ENCODE results near the gene PDE4D.

Gene PDE4D

DNA sequence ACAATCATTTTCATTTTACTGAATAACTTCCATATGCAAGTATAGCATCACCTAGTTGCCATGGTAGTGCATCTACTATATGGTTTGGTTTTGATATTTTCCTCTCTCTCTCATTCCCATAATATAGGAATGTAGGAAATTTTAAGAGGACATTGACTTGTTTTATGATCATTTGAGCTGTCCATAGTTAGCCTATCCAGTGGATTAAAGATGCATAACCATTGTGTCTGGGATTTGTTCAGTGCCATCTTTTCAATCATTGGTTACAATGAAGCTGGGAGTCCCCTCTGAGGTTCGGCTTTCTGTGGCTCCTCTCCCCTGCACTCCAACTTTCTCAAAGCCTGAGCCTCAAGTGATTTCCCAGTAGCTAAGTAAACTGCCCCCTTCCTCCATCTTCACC lies 852.2 kb downstream of the PDE4D start:
- DNase-seq (ENCODE audit: low read depth) = no peak
- no peak for TF ChIP-seq CTCF (conservative IDR thresholded peaks at IDR 0.05; ENCODE audit: control insufficient read depth, insufficient read depth, low read depth, low read length)
- no peak overlapping the region for H3K4me3 ChIP-seq (ENCODE audit: control insufficient read depth, low read depth, low read length)

DNA sequence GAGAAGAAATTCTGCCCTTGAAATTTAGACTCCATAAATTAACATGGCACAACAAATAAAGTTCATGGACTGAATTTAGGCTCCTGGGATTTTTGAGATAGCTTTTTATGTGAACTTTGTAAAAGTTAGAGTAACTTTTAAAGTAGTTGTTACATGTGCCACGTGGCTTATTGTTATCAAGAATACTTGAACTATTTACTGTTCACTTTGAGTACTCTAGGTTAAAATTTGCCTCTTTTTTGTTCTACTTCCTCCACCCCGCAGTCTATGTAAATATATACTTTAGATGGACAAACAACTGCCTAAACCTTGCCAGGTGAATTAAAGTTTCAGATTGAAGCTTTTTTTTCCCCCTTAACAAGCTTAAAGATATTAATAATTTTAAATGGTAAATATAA lies 852.7 kb downstream of the PDE4D start:
- no peak for TF ChIP-seq CTCF (conservative IDR thresholded peaks at IDR 0.05; ENCODE audit: control insufficient read depth, insufficient read depth, low read depth, low read length)
- no peak overlapping the region for H3K4me3 ChIP-seq (ENCODE audit: control insufficient read depth, low read depth, low read length)
- DNase-seq (ENCODE audit: low read depth) = no peak

DNA sequence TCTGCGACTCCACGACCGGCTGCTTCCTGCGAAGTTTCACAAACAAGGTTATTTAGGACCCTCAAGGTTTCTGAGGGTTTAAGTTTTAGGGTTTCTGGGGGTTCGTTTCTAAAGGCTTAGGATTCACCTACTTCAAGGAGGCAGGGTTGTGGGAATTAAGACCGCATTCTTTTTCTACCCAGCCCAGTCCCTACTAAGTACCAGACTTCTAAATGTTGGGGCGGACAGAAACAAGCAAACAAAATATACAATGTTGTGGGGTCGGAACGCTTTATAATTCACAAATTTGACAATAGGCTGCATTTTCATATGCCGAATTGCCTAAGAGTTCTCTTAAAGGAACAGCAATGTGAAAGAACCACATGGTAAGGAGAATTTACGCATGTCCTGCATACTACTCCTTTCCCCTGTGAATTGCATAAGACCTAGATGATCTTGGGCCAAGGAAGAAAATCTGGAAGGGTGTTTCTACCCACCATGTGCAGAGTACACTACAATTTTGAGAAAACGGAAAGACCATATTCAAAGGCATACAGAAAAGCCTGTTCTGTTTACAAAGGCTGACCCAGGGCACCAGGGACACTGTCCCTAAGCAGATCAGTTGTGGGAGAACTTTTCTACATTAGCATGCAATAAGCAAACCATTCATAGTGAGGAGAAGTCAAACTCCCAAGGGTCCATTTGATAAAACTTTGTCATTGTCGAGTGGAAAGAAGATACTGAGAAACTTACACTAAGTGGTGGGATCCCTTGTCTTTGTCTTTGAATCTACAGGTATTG lies 853.3 kb downstream of the PDE4D start:
- no peak for TF ChIP-seq CTCF (conservative IDR thresholded peaks at IDR 0.05; ENCODE audit: control insufficient read depth, insufficient read depth, low read depth, low read length)
- H3K4me3 ChIP-seq (ENCODE audit: control insufficient read depth, low read depth, low read length) = peak overlapping the region; percentile 70
- peak; percentile 91 for DNase-seq (ENCODE audit: low read depth)

DNA sequence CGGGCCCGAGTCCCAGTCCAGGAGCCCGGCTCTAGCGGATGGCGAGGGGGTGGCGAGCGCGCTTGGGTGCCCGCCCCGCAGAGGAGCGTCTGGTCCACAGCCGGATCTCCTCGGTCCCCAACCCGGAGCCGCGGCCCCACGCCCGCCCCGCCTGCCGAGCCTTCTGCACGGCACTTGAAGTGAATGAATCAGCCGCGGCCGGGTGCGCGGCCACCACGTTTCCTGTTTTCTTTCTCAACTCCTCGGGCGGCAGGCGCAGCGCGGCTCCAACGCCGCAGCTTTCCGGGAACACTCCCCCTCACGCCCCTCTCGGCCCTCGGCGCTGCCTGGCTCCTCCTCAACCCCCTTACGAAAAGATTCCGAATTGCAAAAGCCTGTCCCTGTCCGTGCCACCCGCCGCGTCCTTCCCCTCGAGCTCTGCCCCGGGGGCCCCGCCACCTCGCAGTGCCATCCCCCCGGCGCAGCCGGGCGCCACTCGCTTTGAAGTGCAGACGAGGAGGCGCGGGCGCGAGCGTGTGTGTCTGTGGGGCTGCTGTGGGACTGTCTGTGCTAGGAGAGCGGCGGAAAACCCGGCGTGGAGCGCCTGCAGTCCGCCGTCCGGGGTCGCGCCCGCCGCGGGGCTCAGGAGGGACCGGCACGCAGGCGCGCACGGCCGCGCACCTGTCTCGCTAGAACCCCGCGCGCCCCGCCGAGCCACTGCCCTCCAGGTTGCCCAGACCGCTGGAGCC lies 854.1 kb downstream of the PDE4D start:
- DNase-seq (ENCODE audit: low read depth) = peak; percentile 75
- TF ChIP-seq CTCF (conservative IDR thresholded peaks at IDR 0.05; ENCODE audit: control insufficient read depth, insufficient read depth, low read depth, low read length) = no peak
- H3K4me3 ChIP-seq (ENCODE audit: control insufficient read depth, low read depth, low read length) = peak overlapping the region; percentile 70

DNA sequence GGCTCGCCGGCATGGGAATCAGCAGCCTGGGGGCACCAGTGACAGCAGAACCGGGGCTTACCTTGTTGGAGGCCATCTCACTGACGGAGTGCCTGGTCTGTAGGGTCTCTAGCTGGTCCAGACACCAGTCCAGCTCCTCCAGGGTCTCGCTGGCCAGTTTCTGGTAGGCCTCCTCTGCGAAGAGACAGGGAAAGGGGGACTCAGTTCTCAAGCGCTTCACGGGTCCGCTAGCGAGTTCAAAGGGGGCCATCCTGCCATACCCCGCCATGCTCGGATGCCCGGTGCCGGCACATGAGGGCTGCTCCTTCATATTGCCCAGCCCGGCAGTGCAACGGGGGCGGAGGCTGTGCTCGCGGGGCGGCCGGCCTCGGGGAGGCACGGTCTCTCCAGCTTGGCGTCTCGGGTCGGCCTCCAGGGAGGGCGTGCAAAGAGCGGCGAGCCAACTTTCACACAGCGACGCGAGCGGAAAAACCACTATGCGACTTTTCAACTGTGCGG lies 854.7 kb downstream of the PDE4D start:
- DNase-seq (ENCODE audit: low read depth) = peak; percentile 24
- peak overlapping the region; percentile 70 for H3K4me3 ChIP-seq (ENCODE audit: control insufficient read depth, low read depth, low read length)
- no peak for TF ChIP-seq CTCF (conservative IDR thresholded peaks at IDR 0.05; ENCODE audit: control insufficient read depth, insufficient read depth, low read depth, low read length)

- peak overlapping the region; percentile 70 for H3K4me3 ChIP-seq (ENCODE audit: control insufficient read depth, low read depth, low read length)
- peak; percentile 35 for DNase-seq (ENCODE audit: low read depth)
- no peak for TF ChIP-seq CTCF (conservative IDR thresholded peaks at IDR 0.05; ENCODE audit: control insufficient read depth, insufficient read depth, low read depth, low read length)
These were observed 855.4 kb downstream of the PDE4D start for GRCh38 chr5:59037941-59038797.
